Parathyroid adenoma (tissue), 2 donors: ENCODE measurements around the gene MBNL2.

ENCODE experiments used
- H2AFZ ChIP-seq: fragments of 300-600 bp; sonication (generic); one replicate; pipeline ENCODE4 v1.7.0; 2017; ENCODE audit warnings: antibody characterized with exemption, mild to moderate bottlenecking
- H3K27ac ChIP-seq: fragments of 300-600 bp; sonication (generic); one replicate; pipeline ENCODE4 v1.7.0; 2017
- H3K27me3 ChIP-seq: fragments of 300-600 bp; sonication (generic); one replicate; pipeline ENCODE4 v1.7.0; 2017; ENCODE audit warnings: low read length; ENCODE audit not compliant: control insufficient read depth, insufficient read depth
- H3K36me3 ChIP-seq: fragments of 300-600 bp; sonication (generic); one replicate; pipeline ENCODE4 v1.7.0; 2017; ENCODE audit warnings: low read length; ENCODE audit not compliant: control insufficient read depth, insufficient read depth
- H3K4me1 ChIP-seq: fragments of 300-600 bp; sonication (generic); one replicate; pipeline ENCODE4 v1.7.0; 2017; ENCODE audit warnings: control low read depth
- H3K4me2 ChIP-seq: fragments of 300-600 bp; sonication (generic); one replicate; pipeline ENCODE4 v1.7.0; 2017; ENCODE audit warnings: low read length
- H3K4me3 ChIP-seq: fragments of 300-600 bp; sonication (generic); one replicate; pipeline ENCODE4 v1.7.0; 2017; ENCODE audit warnings: low read depth, low read length
- H3K79me2 ChIP-seq: fragments of 300-600 bp; sonication (generic); one replicate; pipeline ENCODE4 v1.7.0; 2017; ENCODE audit warnings: control low read depth
- H3K9ac ChIP-seq: fragments of 300-600 bp; sonication (generic); one replicate; pipeline ENCODE4 v1.7.0; 2017; ENCODE audit warnings: mild to moderate bottlenecking
- H3K9me3 ChIP-seq: fragments of 300-600 bp; sonication (generic); one replicate; pipeline ENCODE4 v1.7.0; 2017; ENCODE audit warnings: low read length; ENCODE audit not compliant: control insufficient read depth
- TF ChIP-seq, protein P1 (sequence below): fragments of 300-600 bp; sonication (generic); IDR thresholded peaks from one replicate; pipeline ENCODE4 v1.7.0; 2017; ENCODE audit warnings: antibody characterized with exemption, mild to moderate bottlenecking
- donor health status: primary hyperparathyroidism.

The MBNL2 gene

DNA sequence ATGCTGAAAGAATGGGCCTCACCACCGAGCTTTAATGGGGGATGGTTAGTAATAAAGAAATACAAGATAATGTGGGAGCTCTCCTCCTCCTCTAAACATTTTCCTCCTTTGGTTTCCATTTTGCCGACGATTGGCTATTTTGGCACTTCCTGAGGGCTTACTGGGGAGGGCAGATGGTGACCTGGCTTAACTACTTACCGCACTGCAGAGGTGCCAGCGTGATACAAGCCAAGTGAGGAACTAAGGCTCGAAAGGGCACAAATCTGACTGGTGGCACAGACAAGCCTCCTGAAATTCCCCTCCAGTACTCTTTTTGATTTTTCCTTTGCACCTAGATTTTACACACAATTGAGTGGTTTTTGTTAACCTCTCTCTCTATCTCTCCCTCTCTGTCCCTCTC lies 158.6 kb downstream of the MBNL2 start:
- Histone ChIP-seq H3K4me3 (no peak overlapping the region), H3K27me3 (no peaks in the 10 kb centered on the region), H3K27ac (no peak overlapping the region), H3K9ac (no peak overlapping the region), H3K4me1 (no peaks in the 10 kb centered on the region), H3K9me3 (no peaks in the 10 kb centered on the region), H2AFZ (no peak overlapping the region), H3K36me3 (no peaks in the 10 kb centered on the region), H3K4me2 (no peak overlapping the region), H3K79me2 (no peaks in the 10 kb centered on the region)
- TF ChIP-seq, protein P1, sequence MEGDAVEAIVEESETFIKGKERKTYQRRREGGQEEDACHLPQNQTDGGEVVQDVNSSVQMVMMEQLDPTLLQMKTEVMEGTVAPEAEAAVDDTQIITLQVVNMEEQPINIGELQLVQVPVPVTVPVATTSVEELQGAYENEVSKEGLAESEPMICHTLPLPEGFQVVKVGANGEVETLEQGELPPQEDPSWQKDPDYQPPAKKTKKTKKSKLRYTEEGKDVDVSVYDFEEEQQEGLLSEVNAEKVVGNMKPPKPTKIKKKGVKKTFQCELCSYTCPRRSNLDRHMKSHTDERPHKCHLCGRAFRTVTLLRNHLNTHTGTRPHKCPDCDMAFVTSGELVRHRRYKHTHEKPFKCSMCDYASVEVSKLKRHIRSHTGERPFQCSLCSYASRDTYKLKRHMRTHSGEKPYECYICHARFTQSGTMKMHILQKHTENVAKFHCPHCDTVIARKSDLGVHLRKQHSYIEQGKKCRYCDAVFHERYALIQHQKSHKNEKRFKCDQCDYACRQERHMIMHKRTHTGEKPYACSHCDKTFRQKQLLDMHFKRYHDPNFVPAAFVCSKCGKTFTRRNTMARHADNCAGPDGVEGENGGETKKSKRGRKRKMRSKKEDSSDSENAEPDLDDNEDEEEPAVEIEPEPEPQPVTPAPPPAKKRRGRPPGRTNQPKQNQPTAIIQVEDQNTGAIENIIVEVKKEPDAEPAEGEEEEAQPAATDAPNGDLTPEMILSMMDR = no peak

DNA sequence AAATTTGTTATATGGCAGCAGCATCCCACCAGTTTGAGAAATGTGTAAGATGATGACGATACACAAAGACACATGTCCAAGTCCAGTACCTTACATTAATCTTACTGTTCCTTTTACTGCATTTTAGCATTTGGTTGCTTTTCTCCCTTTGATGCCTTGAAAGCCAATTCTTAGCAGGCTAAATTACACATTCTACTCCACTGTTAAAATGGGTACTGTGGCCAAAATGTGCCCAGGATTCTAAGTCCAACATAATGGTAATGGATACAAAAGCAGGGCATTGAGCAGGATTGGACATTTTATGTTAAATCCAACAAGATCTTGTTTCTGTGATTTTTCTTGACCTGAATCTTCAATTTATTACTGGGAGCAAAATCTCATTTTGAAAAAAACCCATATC lies 159.1 kb downstream of the MBNL2 start:
- Histone ChIP-seq H3K9me3 (no peaks in the 10 kb centered on the region), H3K4me3 (no peak overlapping the region)

DNA sequence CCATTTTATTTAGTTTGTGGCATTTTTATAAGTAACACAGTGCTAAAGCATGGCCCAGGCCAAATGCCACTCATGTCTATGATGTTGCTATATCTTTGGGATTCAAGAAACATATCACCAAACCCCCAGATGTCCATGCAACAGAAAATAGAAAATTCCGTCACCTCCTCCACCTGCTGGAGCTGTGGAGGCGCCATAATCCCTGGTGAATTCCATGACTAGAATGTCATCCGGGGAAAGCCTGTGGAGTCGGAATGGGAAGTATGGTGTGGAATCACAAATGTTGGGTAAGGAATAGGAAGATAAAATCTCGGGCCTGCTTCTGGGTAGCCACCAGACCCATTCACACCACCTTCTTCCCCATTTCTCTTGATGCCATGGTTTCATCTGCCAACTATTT lies 160.1 kb downstream of the MBNL2 start:
- no peak overlapping the region for H3K27ac ChIP-seq
- H3K36me3 ChIP-seq = no peaks in the 10 kb centered on the region
- H2AFZ ChIP-seq = no peak overlapping the region
- TF ChIP-seq, protein P1 = no peak
- H3K9ac ChIP-seq = no peak overlapping the region
- no peaks in the 10 kb centered on the region for H3K79me2 ChIP-seq
- no peak overlapping the region for H3K4me2 ChIP-seq
- H3K9me3 ChIP-seq = no peaks in the 10 kb centered on the region
- no peak overlapping the region for H3K4me3 ChIP-seq
- no peaks in the 10 kb centered on the region for H3K27me3 ChIP-seq
- no peaks in the 10 kb centered on the region for H3K4me1 ChIP-seq

More for the DNA sequence above, 159.1 kb downstream of the MBNL2 start:
- Histone ChIP-seq H3K4me2 (no peak overlapping the region), H3K9ac (no peak overlapping the region), H3K4me1 (no peaks in the 10 kb centered on the region), H2AFZ (no peak overlapping the region), H3K27me3 (no peaks in the 10 kb centered on the region), H3K36me3 (no peaks in the 10 kb centered on the region), H3K79me2 (no peaks in the 10 kb centered on the region), H3K27ac (no peak overlapping the region)
- TF ChIP-seq, protein P1 = no peak

DNA sequence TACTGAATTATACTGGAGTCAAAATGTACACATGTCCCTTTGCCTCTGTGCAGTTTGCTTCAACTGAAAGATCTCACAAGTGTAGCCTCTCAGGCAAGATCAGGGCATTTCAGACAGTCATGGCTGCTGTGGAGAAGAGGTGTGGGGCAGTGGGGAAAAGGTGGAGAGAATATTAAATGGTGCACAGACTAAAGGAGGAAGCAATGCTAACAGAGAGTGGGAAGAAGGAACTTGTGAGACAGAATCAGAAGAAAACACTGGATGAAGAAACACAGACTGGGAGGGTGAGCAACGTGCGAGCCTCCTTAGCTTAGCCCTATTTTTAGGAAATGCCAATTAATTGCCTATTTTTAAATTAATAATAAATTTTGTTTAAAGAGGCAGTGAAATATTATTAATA lies 162.2 kb downstream of the MBNL2 start:
- no peak overlapping the region for H2AFZ ChIP-seq
- no peak overlapping the region for H3K27ac ChIP-seq
- H3K36me3 ChIP-seq = no peaks in the 10 kb centered on the region
- TF ChIP-seq, protein P1 = no peak
- no peaks in the 10 kb centered on the region for H3K9me3 ChIP-seq
- no peaks in the 10 kb centered on the region for H3K27me3 ChIP-seq
- H3K79me2 ChIP-seq = no peaks in the 10 kb centered on the region
- H3K9ac ChIP-seq = no peak overlapping the region
- H3K4me3 ChIP-seq = no peak overlapping the region
- H3K4me1 ChIP-seq = no peaks in the 10 kb centered on the region
- H3K4me2 ChIP-seq = no peak overlapping the region

DNA sequence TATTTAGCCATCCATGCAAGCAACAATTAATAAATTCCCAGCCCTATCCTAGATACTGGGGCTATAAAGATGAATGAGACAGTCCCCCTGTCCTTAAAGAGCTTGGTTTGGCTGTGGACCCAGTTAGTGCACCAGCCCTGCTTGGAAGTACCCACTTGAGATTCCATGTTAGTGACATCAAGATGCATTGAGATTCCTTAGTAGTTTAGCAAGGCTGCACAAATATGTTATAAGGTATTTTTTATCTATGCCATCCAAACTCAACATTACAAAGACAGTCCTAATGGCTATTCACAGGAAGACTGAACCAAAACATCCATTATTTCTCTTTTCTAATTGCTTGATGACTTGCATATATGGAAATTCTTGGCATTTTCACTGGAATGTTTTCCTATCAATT lies 163.0 kb downstream of the MBNL2 start:
- Histone ChIP-seq H3K4me3 (no peak overlapping the region), H3K4me2 (no peak overlapping the region), H3K36me3 (no peaks in the 10 kb centered on the region), H3K79me2 (no peaks in the 10 kb centered on the region), H3K27ac (no peak overlapping the region), H3K9me3 (no peaks in the 10 kb centered on the region), H3K9ac (no peak overlapping the region), H3K4me1 (no peaks in the 10 kb centered on the region), H3K27me3 (no peaks in the 10 kb centered on the region), H2AFZ (no peak overlapping the region)
- TF ChIP-seq, protein P1 = no peak
